ENCODE measurements around the gene ATG9A. TPM values are rescaled to one million over a fixed set of nuclear protein-coding genes. Genes with fewer than 3 reads are reported as not detected.

ATG9A gene
- total and polyA plus RNA-seq, 9 of the 15 experiments (the other 6 are each of a cell fraction or from before 2014, with no cell fraction given), result 0.25 to 65.6 (median 23.4) TPM

GRCh38 chr2:219213486-219214071, 15.9 kb downstream of the ATG9A start:
- Histone ChIP-seq H3K36me3 (ENCODE audit: control insufficient read depth, insufficient read depth, low read length) (peaks cover 75% of the 10 kb centered on the region), H3K4me2 (ENCODE audit: insufficient read depth, low read length) (no peak overlapping the region), H3K27ac (ENCODE audit: extremely low read depth, low read depth, low read length) (no peak overlapping the region), H3K9ac (ENCODE audit: insufficient read depth in 1 of 2, low read depth in 2 of 2, low read length in 2 of 2) (no peak overlapping the region), H2AFZ (ENCODE audit: low read depth, low read length) (no peak overlapping the region), H3K9me1 (ENCODE audit: control insufficient read depth, insufficient read depth, low read length) (no peaks in the 10 kb centered on the region), H3K4me1 (replicated peaks in 1 of 2; ENCODE audit: control insufficient read depth in 2 of 2, insufficient read depth in 2 of 2, low read length in 2 of 2) (peaks cover 7 to 27% of the 10 kb centered on the region in 2 experiments; a peak in 4 of 5 replicates), H3K4me3 (no peak overlapping the region), H3K79me2 (ENCODE audit: control insufficient read depth, insufficient read depth, low read length) (peaks cover 25% of the 10 kb centered on the region), H3K9me3 (replicated peaks; ENCODE audit: control insufficient read depth, insufficient read depth, low read depth, low read length) (no peaks in the 10 kb centered on the region), H3K27me3 (ENCODE audit: control insufficient read depth in 2 of 2, insufficient read depth in 2 of 2, low read length in 2 of 2) (no peaks in the 10 kb centered on the region), H4K20me1 (replicated peaks; ENCODE audit: control insufficient read depth, insufficient read depth, low read length) (0 out of 2 replicates have a peak, but pooled peaks cover 2% of the 10 kb centered on the region)
- ATAC-seq (no peak), DNase-seq (ENCODE audit: extremely low read depth in 1 of 4, low spot score in 3 of 4) (no peak), FAIRE-seq (no peak)
- POLR2A ChIA-PET, result no interaction called here
- BruUV-seq (replicated peaks), result no TSS peak
- intact Hi-C loops (cut with micrococcal nuclease), result no loop called here
- WGBS (ENCODE audit: insufficient coverage, low coverage, missing lambda C conversion rate), result 92% methylated on average over 7 of the region's 10 CpGs
- TF ChIP-seq ZNF354B (CRISPR knock-in tag; IDR thresholded peaks at IDR 0.05), result no peak
- TF ChIP-seq ZBTB9 (CRISPR knock-in tag; IDR thresholded peaks at IDR 0.05), result no peak
- TF ChIP-seq CBFA2T3 (IDR thresholded peaks at IDR 0.05), result no peak
- TF ChIP-seq PHF20 (IDR thresholded peaks at IDR 0.05; ENCODE audit: partially characterized antibody), result no peak
- TF ChIP-seq THRA (IDR thresholded peaks at IDR 0.05), result no peak
- no peak for TF ChIP-seq FOXP4 (CRISPR knock-in tag; IDR thresholded peaks at IDR 0.05; ENCODE audit: borderline replicate concordance)
- no peak for TF ChIP-seq E4F1 (CRISPR knock-in tag; IDR thresholded peaks at IDR 0.05; ENCODE audit: borderline replicate concordance)
- in situ Hi-C loops (cut with MboI), result no loop called here
- CTCF ChIA-PET (ENCODE audit: low intra/inter-chr PET ratio), result no interaction called here
